Measurements from ENCODE around the gene PRL. TPM values are rescaled to one million over a fixed set of nuclear protein-coding genes. Genes with fewer than 3 reads are reported as not detected.

PRL gene
- total RNA-seq: not detected in 2 replicates
- long read RNA-seq: 0 reads

DNA sequence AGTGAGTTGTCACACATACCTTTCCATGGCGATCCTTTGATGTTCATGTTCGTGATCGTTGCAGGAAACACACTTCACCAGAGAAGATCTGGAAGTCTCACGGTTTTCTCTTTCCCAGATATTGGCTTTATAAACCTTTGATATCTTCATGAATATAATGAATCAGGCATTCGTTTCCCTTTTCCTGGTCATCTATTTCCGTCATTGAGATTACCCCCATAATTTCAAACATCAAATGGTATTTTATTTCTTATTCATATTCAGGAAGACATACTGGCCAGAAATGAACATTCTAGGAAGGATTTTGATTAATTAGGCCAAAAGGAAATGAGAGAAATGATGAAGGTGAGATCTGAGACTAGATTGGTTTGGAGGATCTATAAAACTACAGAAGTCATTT is at the start of gene PRL:
Gene PRL (minus strand): TSS at position 101 of the 400 bp plus-strand sequence. CDS start 54 bp downstream, at position 47.
- no peak within 1 kb of the TSS for H3K4me3 Mint-ChIP-seq (ENCODE audit: unreplicated experiment)
- H3K36me3 Mint-ChIP-seq (ENCODE audit: unreplicated experiment): no peaks in the 10 kb centered on the region
- no peak for DNase-seq (ENCODE audit: extremely low spot score, unreplicated experiment)
- peaks cover 5% of the 10 kb centered on the region for H3K4me1 Mint-ChIP-seq (ENCODE audit: unreplicated experiment)
- H3K27ac Mint-ChIP-seq (ENCODE audit: unreplicated experiment): no peak within 1 kb of the TSS
- no peaks in the 10 kb centered on the region for H3K9me3 Mint-ChIP-seq (ENCODE audit: unreplicated experiment)
- TF ChIP-seq, protein P1, sequence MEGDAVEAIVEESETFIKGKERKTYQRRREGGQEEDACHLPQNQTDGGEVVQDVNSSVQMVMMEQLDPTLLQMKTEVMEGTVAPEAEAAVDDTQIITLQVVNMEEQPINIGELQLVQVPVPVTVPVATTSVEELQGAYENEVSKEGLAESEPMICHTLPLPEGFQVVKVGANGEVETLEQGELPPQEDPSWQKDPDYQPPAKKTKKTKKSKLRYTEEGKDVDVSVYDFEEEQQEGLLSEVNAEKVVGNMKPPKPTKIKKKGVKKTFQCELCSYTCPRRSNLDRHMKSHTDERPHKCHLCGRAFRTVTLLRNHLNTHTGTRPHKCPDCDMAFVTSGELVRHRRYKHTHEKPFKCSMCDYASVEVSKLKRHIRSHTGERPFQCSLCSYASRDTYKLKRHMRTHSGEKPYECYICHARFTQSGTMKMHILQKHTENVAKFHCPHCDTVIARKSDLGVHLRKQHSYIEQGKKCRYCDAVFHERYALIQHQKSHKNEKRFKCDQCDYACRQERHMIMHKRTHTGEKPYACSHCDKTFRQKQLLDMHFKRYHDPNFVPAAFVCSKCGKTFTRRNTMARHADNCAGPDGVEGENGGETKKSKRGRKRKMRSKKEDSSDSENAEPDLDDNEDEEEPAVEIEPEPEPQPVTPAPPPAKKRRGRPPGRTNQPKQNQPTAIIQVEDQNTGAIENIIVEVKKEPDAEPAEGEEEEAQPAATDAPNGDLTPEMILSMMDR (IDR thresholded peaks at IDR 0.05): no peak
- H3K27me3 Mint-ChIP-seq (ENCODE audit: unreplicated experiment): peaks cover 3% of the 10 kb centered on the region

DNA sequence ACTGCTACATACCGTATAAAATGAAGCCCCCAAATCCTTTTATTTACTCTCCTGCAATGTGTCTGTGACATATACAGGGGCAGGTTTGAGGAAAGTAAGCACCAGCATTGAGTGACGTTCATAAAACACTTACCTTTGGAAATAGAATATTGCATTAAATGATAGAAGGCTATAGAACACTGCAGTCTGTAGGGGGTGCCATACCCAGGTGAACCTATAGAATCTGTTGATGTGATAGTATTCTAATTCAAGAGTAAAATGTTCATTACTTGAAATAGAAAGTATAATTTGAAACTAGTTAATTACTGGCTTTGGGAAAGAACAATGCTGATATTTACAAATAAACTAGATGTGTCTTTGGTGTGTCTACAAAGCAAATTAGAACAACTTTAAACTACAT is 47.0 kb upstream of the PRL start:
- no peaks in the 10 kb centered on the region for H3K27me3 Mint-ChIP-seq (ENCODE audit: unreplicated experiment)
- no peak overlapping the region for H3K27ac Mint-ChIP-seq (ENCODE audit: unreplicated experiment)
- H3K9me3 Mint-ChIP-seq (ENCODE audit: unreplicated experiment): peaks cover 8% of the 10 kb centered on the region
- TF ChIP-seq, protein P1 (IDR thresholded peaks at IDR 0.05): peak; percentile 10
- H3K4me3 Mint-ChIP-seq (ENCODE audit: unreplicated experiment): no peak overlapping the region
- peaks cover 10% of the 10 kb centered on the region for H3K4me1 Mint-ChIP-seq (ENCODE audit: unreplicated experiment)
- no peaks in the 10 kb centered on the region for H3K36me3 Mint-ChIP-seq (ENCODE audit: unreplicated experiment)
- no peak for DNase-seq (ENCODE audit: extremely low spot score, unreplicated experiment)

DNA sequence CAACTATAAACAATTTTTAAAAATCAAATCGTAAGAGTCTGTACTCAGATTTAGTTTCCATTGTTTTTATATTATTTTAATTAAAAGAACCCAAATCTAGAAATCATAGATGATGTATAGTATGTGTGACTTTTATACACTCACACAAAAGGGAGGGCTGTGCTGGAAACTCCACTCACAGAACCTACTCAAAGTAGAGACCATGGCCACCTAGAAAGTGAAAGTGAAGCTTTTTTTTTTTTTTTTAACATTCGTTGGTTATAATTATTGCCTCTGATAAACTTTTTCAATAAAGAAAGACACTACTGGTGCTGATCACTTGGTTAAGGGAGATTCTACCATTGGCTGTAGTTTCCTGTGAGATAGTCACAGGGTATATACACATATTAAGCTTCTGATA is 37.9 kb upstream of the PRL start:
- H3K4me1 Mint-ChIP-seq (ENCODE audit: unreplicated experiment): peaks cover 9% of the 10 kb centered on the region
- no peaks in the 10 kb centered on the region for H3K9me3 Mint-ChIP-seq (ENCODE audit: unreplicated experiment)
- TF ChIP-seq, protein P1 (IDR thresholded peaks at IDR 0.05): no peak

DNA sequence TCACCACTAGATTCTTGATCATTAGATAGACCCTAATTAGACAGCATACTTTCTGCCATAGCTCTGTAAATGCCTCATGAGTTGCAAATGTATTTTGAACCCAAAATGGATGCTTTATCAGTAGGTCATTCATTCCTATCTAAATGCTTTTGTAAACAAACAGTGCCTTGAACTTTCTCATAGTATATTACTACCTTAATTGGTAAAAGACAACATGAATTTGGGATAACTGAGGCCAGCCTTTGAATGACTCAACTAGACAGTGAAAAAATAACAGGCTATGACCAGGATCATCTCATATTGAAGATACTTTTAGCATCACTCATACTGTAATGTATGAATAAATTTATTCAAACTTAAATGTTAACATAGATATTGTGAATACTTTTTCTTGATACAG is 37.0 kb upstream of the PRL start:
- H3K36me3 Mint-ChIP-seq (ENCODE audit: unreplicated experiment): no peaks in the 10 kb centered on the region
- no peaks in the 10 kb centered on the region for H3K9me3 Mint-ChIP-seq (ENCODE audit: unreplicated experiment)
- no peak overlapping the region for H3K4me3 Mint-ChIP-seq (ENCODE audit: unreplicated experiment)
- no peak overlapping the region for H3K27ac Mint-ChIP-seq (ENCODE audit: unreplicated experiment)
- no peak for DNase-seq (ENCODE audit: extremely low spot score, unreplicated experiment)
- TF ChIP-seq, protein P1 (IDR thresholded peaks at IDR 0.05): no peak
- H3K27me3 Mint-ChIP-seq (ENCODE audit: unreplicated experiment): no peaks in the 10 kb centered on the region
- H3K4me1 Mint-ChIP-seq (ENCODE audit: unreplicated experiment): peaks cover 13% of the 10 kb centered on the region

More for the DNA sequence above, 37.9 kb upstream of the PRL start:
- H3K27ac Mint-ChIP-seq (ENCODE audit: unreplicated experiment): no peak overlapping the region
- H3K36me3 Mint-ChIP-seq (ENCODE audit: unreplicated experiment): no peaks in the 10 kb centered on the region
- DNase-seq (ENCODE audit: extremely low spot score, unreplicated experiment): no peak
- H3K4me3 Mint-ChIP-seq (ENCODE audit: unreplicated experiment): no peak overlapping the region
- no peaks in the 10 kb centered on the region for H3K27me3 Mint-ChIP-seq (ENCODE audit: unreplicated experiment)

DNA sequence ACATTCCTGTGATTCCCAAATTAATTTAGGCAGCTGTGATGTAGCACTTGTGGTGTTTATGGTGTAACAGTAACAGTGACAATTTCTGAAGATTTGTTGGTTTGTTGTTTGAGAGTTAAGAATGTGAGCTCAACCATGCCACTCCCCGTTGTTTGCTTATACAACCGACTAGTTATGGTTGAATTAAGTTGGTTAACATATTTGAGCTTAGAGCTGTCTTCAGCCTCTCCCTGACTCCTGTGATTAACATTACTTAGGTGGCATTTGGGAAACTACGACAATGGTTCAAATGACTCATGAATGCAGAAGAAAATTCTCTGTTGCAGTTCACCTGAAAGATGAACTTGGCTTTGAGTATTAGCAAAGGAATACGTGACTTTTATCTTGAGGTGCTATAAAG is 35.9 kb upstream of the PRL start:
- Mint-ChIP-seq H3K4me1 (ENCODE audit: unreplicated experiment) (peaks cover 24% of the 10 kb centered on the region), H3K27me3 (ENCODE audit: unreplicated experiment) (no peaks in the 10 kb centered on the region), H3K27ac (ENCODE audit: unreplicated experiment) (no peak overlapping the region), H3K4me3 (ENCODE audit: unreplicated experiment) (no peak overlapping the region), H3K9me3 (ENCODE audit: unreplicated experiment) (no peaks in the 10 kb centered on the region), H3K36me3 (ENCODE audit: unreplicated experiment) (no peaks in the 10 kb centered on the region)
- TF ChIP-seq, protein P1 (IDR thresholded peaks at IDR 0.05): no peak
- DNase-seq (ENCODE audit: extremely low spot score, unreplicated experiment): no peak
